H1 (cell line): ENCODE measurements around the gene PRKN. TPM values are rescaled to one million over a fixed set of nuclear protein-coding genes. Genes with fewer than 3 reads are reported as not detected.

Source experiments
- CTCF ChIA-PET: fragments of 300-600 bp; sonication (Branson Sonifier 250); formaldehyde crosslinking; loops from one replicate; lab custom pipeline; 2021; ENCODE audit not compliant: partially characterized antibody; lab: Charles Lee
- POLR2A ChIA-PET: fragments of 300-600 bp; sonication (Branson Sonifier 250); formaldehyde crosslinking; loops from one replicate; lab custom pipeline; 2021; ENCODE audit warnings: inconsistent platforms; ENCODE audit not compliant: partially characterized antibody; lab: Charles Lee
- DNase-seq, 2 experiments: peaks; one replicate each; pipeline versions ENCODE4 v3.0.0 to v3.0.0-alpha.2; 2010 to 2022; ENCODE audit warnings: low spot score in 2 of 2, low read depth in 1 of 2, mixed read lengths in 1 of 2
- FAIRE-seq: peaks from 2 replicates; lab custom pipeline; 2011; peaks lifted over from hg19 to GRCh38; lab: Jason Lieb, UNC
- H2AFZ ChIP-seq: 2 replicates; pipeline ENCODE4 v1.8.1; 2012; ENCODE audit warnings: low read length, inconsistent platforms
- H2AK5ac ChIP-seq: 2 replicates; pipeline ENCODE4 v1.6.1; 2013; ENCODE audit warnings: low read depth, low read length
- H2BK120ac ChIP-seq: replicated peaks from 2 replicates; pipeline ENCODE3; 2013; ENCODE audit warnings: low read depth, low read length, inconsistent platforms
- H2BK12ac ChIP-seq: 2 replicates; pipeline ENCODE4 v1.6.1; 2013; ENCODE audit warnings: low read depth, low read length
- H2BK15ac ChIP-seq: 2 replicates; pipeline ENCODE4 v1.6.1; 2013; ENCODE audit warnings: low read length
- H2BK20ac ChIP-seq: 2 replicates; pipeline ENCODE4 v1.6.1; 2013; ENCODE audit warnings: low read length
- H2BK5ac ChIP-seq: 2 replicates; pipeline ENCODE4 v1.6.1; 2013; ENCODE audit warnings: low read depth, low read length
- H3K14ac ChIP-seq: 2 replicates; pipeline ENCODE4 v1.6.1; 2013; ENCODE audit warnings: inconsistent platforms; ENCODE audit not compliant: insufficient read length
- H3K18ac ChIP-seq: 2 replicates; pipeline ENCODE4 v1.6.1; 2013; ENCODE audit warnings: low read length; ENCODE audit errors: extremely low read depth
- H3K23ac ChIP-seq: 2 replicates; pipeline ENCODE4 v1.6.1; 2013; ENCODE audit warnings: inconsistent platforms; ENCODE audit not compliant: insufficient read length
- H3K23me2 ChIP-seq: 2 replicates; pipeline ENCODE4 v1.6.1; 2013; ENCODE audit warnings: low read depth, low read length
- H3K27ac ChIP-seq: 2 replicates; pipeline ENCODE4 v1.6.1; 2011; ENCODE audit warnings: low read depth, low read length, inconsistent platforms
- H3K27me3 ChIP-seq, 4 experiments: replicated peaks in 1 of 4; 1 replicate in 1 of 4; 2 replicates in 3 of 4; pipeline versions ENCODE4 v1.6.1 to v1.8.1; 2011 to 2013; ENCODE audit warnings: low read length in 3 of 4, mild to moderate bottlenecking in 3 of 4, inconsistent platforms in 2 of 4, mixed read lengths in 2 of 4, moderate library complexity in 1 of 4; ENCODE audit not compliant: control insufficient read depth in 3 of 4, insufficient read depth in 3 of 4; ENCODE audit errors: extremely low read depth in 1 of 4
- H3K36me3 ChIP-seq, 4 experiments: 2 replicates each; pipeline versions ENCODE4 v1.6.1 to v1.8.1; 2011 to 2013; ENCODE audit warnings: mild to moderate bottlenecking in 4 of 4, low read length in 3 of 4, moderate library complexity in 2 of 4, control low read depth in 1 of 4, inconsistent platforms in 1 of 4; ENCODE audit not compliant: insufficient read depth in 4 of 4, control insufficient read depth in 2 of 4
- H3K4ac ChIP-seq: replicated peaks from 2 replicates; pipeline ENCODE3; 2013; ENCODE audit warnings: low read length, low read depth, mixed read lengths, inconsistent platforms; ENCODE audit not compliant: insufficient read length
- H3K4me1 ChIP-seq, 4 experiments: replicated peaks in 1 of 4; 1 replicate in 1 of 4; 2 replicates in 3 of 4; pipeline versions ENCODE4 v1.6.1 to v1.8.1; 2011 to 2013; ENCODE audit warnings: low read length in 3 of 4, inconsistent platforms in 2 of 4, mixed read lengths in 1 of 4; ENCODE audit not compliant: insufficient read depth in 4 of 4, control insufficient read depth in 3 of 4
- H3K4me2 ChIP-seq, 2 experiments: 2 replicates each; pipeline versions ENCODE4 v1.6.1 to v1.8.1; 2011 to 2013; ENCODE audit warnings: low read depth in 2 of 2, low read length in 2 of 2, control low read depth in 1 of 2, inconsistent platforms in 1 of 2, mild to moderate bottlenecking in 1 of 2; ENCODE audit not compliant: insufficient read depth in 1 of 2
- H3K4me3 ChIP-seq, 4 experiments: fragments of 200-600, 300-600 bp in 1 of 4; sonication (generic), shearing (Covaris generic), sonication (Bioruptor Twin) in 1 of 4; 2 replicates each; pipeline versions ENCODE4 v1.5.1 to v1.8.1; 2011 to 2016; ENCODE audit warnings: low read length in 4 of 4, low read depth in 3 of 4, control low read depth in 2 of 4, inconsistent platforms in 2 of 4, mild to moderate bottlenecking in 2 of 4, mixed read lengths in 1 of 4, moderate library complexity in 1 of 4; ENCODE audit not compliant: insufficient read depth in 2 of 4; ENCODE audit errors: extremely low read depth in 1 of 4
- H3K56ac ChIP-seq: replicated peaks from 2 replicates; pipeline ENCODE3; 2013; ENCODE audit warnings: low read depth, mild to moderate bottlenecking, mixed read lengths, low read length, inconsistent platforms; ENCODE audit not compliant: insufficient read length
- H3K79me1 ChIP-seq: 2 replicates; pipeline ENCODE4 v1.6.1; 2013; ENCODE audit warnings: low read depth, low read length, control low read depth
- H3K79me2 ChIP-seq, 2 experiments: 2 replicates each; pipeline versions ENCODE4 v1.6.1 to v1.8.1; 2012 to 2013; ENCODE audit warnings: low read length in 2 of 2, mild to moderate bottlenecking in 2 of 2, inconsistent platforms in 1 of 2; ENCODE audit not compliant: insufficient read depth in 2 of 2, control insufficient read depth in 1 of 2
- H3K9ac ChIP-seq, 4 experiments: replicated peaks in 1 of 4; 1 replicate in 1 of 4; 2 replicates in 3 of 4; pipeline versions ENCODE4 v1.6.1 to v1.8.1; 2011 to 2013; ENCODE audit warnings: low read depth in 3 of 4, low read length in 3 of 4, control low read depth in 2 of 4, mild to moderate bottlenecking in 2 of 4, moderate library complexity in 2 of 4, inconsistent platforms in 1 of 4; ENCODE audit errors: extremely low read depth in 1 of 4
- H3K9me3 ChIP-seq, 2 experiments: 2 replicates each; pipeline versions ENCODE4 v1.6.1 to v1.8.1; 2012 to 2013; ENCODE audit warnings: mild to moderate bottlenecking in 2 of 2, moderate library complexity in 2 of 2, control low read depth in 1 of 2, inconsistent platforms in 1 of 2, low read depth in 1 of 2, low read length in 1 of 2, mixed read lengths in 1 of 2; ENCODE audit not compliant: insufficient read depth in 2 of 2
- H4K20me1 ChIP-seq, 2 experiments: replicated peaks in 1 of 2; 2 replicates each; pipeline versions ENCODE3 to v1.8.1; 2011 to 2013; ENCODE audit warnings: inconsistent platforms in 2 of 2, low read length in 2 of 2, mild to moderate bottlenecking in 1 of 2; ENCODE audit not compliant: insufficient read depth in 2 of 2, control insufficient read depth in 1 of 2
- H4K5ac ChIP-seq: 2 replicates; pipeline ENCODE4 v1.6.1; 2013; ENCODE audit warnings: low read length, low read depth, mixed read lengths, inconsistent platforms; ENCODE audit not compliant: insufficient read length
- H4K8ac ChIP-seq: 2 replicates; pipeline ENCODE4 v1.8.0; 2013; ENCODE audit warnings: mild to moderate bottlenecking, moderate library complexity, low read length, inconsistent platforms; ENCODE audit not compliant: insufficient read depth; ENCODE audit errors: extremely low read depth
- H4K91ac ChIP-seq: replicated peaks from 2 replicates; pipeline ENCODE3; 2013; ENCODE audit warnings: low read length, mixed read lengths, inconsistent platforms; ENCODE audit not compliant: insufficient read length
- CHD1 ChIP-seq: IDR thresholded peaks from 2 replicates; pipeline ENCODE4 v1.6.1; 2012; ENCODE audit warnings: low read depth, low read length, improper control_type of control experiment
- EGR1 ChIP-seq: IDR thresholded peaks from 2 replicates; pipeline ENCODE4 v1.6.1; 2011; ENCODE audit warnings: low read depth, low read length, borderline replicate concordance
- GTF2F1 ChIP-seq: IDR thresholded peaks from 2 replicates; pipeline ENCODE4 v1.6.1; 2012; ENCODE audit warnings: low read depth, low read length, improper control_type of control experiment, borderline replicate concordance
- KDM1A ChIP-seq: fragments of 200-600, 300-600 bp; sonication (generic); IDR thresholded peaks from 2 replicates; pipeline ENCODE4 v1.7.1; 2016; ENCODE audit warnings: mild to moderate bottlenecking, low read length, borderline replicate concordance
- NRF1 ChIP-seq: IDR thresholded peaks from 2 replicates; pipeline ENCODE4 v1.6.1; 2011; ENCODE audit warnings: mild to moderate bottlenecking, low read depth, low read length, improper control_type of control experiment
- POU5F1 ChIP-seq: IDR thresholded peaks from 2 replicates; pipeline ENCODE4 v1.6.1; 2011; ENCODE audit warnings: low read depth, mild to moderate bottlenecking, low read length, moderate library complexity
- WGBS, 2 experiments: shearing (Covaris generic) in 1 of 2; methylation state at CpG; one replicate each; pipeline versions ENCODE4 v1.1.6 to v1.1.7; 2013 to 2015; ENCODE audit warnings: low lambda C conversion rate in 2 of 2, mixed read lengths in 2 of 2, inconsistent platforms in 1 of 2, low coverage in 1 of 2, missing lambda C conversion rate in 1 of 2; ENCODE audit not compliant: insufficient replicate concordance in 2 of 2, insufficient coverage in 1 of 2, insufficient read length in 1 of 2; ENCODE audit errors: extremely low coverage in 1 of 2, missing lambda C conversion rate in 1 of 2; 5-methylcytosine and 5-hydroxymethylcytosine counted together
- polyA plus RNA-seq, 7 experiments: library from polyadenylated mRNA; depleted of rRNA in 3 of 7; stranded (reverse) in 5 of 7; unstranded in 2 of 7; fragments of >200 nt in 5 of 7; fragments of 200-250 nt in 2 of 7; gene quantifications; 1 replicate in 5 of 7; 2 replicates in 1 of 7; 4 replicates in 1 of 7; pipeline versions ENCODE4 v1.2.1 to v1.2.3, GENCODE V29; 2011 to 2013; ENCODE audit warnings: missing spikeins in 2 of 7, mixed read lengths in 2 of 7
- total RNA-seq: library from RNA; stranded (reverse); fragmentation: NEBNext Ultra II Directional; extraction: Animal tissue kit (Norgen Biotek cat#: 25700); gene quantifications from 2 replicates; pipeline ENCODE4 v1.2.1, GENCODE V29; 2021

PRKN gene
- total and polyA plus RNA-seq, 2 of the 8 experiments (the other 6 are each of a cell fraction or from before 2014, with no cell fraction given), result 0.13 to 0.29 TPM

DNA sequence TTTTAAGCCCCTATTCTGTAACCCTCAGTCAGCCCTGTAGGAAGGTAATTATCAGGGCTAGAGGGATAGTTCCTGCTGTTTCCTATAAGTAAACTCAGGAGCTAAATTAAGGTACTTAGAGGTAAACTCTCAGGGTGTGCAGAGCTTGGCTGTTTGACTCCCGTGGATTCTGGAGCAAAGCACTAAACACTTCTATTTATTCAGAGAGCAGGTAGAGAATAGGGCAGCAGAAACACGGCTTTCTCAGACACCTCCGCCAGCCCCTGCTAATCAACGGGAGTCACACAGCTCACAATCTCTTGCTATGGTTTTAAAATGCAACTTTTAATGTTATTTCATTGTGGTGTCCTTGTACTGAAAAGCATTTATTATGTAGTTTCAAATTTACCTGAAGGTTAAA lies 21.8 kb downstream of the PRKN start:
- H3K36me3 ChIP-seq, result no peaks in the 10 kb centered on the region
- no peak overlapping the region for H3K18ac ChIP-seq
- H3K4ac ChIP-seq, result no peak overlapping the region
- ChIA-PET CTCF (interaction anchor here (0.7 to 1.6 kb wide), 4 partner anchors 9 to 464 kb away, joined by 3 to 7 read pairs (median 3); no protein-coding TSS in a partner anchor), POLR2A (interaction anchor here (0.6 kb wide), 1 partner anchor 80 kb away, joined by 3 read pairs; no protein-coding TSS in a partner anchor)
- no peak overlapping the region for H3K14ac ChIP-seq
- no peak overlapping the region for H3K4me3 ChIP-seq
- H3K27me3 ChIP-seq, result no peaks in the 10 kb centered on the region
- no peak overlapping the region for H2BK120ac ChIP-seq
- TF ChIP-seq NRF1 (no peak), CHD1 (no peak), POU5F1 (no peak), EGR1 (no peak), KDM1A (no peak), GTF2F1 (no peak)
- DNase-seq (no peak), FAIRE-seq (no peak)
- H3K9ac ChIP-seq, result no peak overlapping the region
- no peaks in the 10 kb centered on the region for H3K23me2 ChIP-seq
- H2AFZ ChIP-seq, result no peak overlapping the region
- H3K79me1 ChIP-seq, result no peaks in the 10 kb centered on the region
- H3K4me1 ChIP-seq, result no peaks in the 10 kb centered on the region
- no peak overlapping the region for H2BK20ac ChIP-seq
- H3K27ac ChIP-seq, result no peak overlapping the region
- no peak overlapping the region for H2BK12ac ChIP-seq
- WGBS, 2 experiments, result 87% methylated on average over 4 of the region's 4 CpGs; no CpG with 5 or more reads in 1 of the 2 experiments
- no peak overlapping the region for H4K91ac ChIP-seq
- H3K79me2 ChIP-seq, result no peaks in the 10 kb centered on the region
- no peak overlapping the region for H3K56ac ChIP-seq
- H3K23ac ChIP-seq, result no peak overlapping the region
- H4K20me1 ChIP-seq, result no peaks in the 10 kb centered on the region
- no peak overlapping the region for H3K4me2 ChIP-seq
- no peak overlapping the region for H4K5ac ChIP-seq
- H4K8ac ChIP-seq, result no peak overlapping the region
- H2AK5ac ChIP-seq, result no peak overlapping the region
- peaks cover 0 to 5% of the 10 kb centered on the region in 2 experiments; a peak in 1 of 4 replicates for H3K9me3 ChIP-seq
- H2BK5ac ChIP-seq, result no peak overlapping the region
- no peak overlapping the region for H2BK15ac ChIP-seq
